Liver (tissue), 9 donors: Measurements from ENCODE around the gene CCDC110. TPM values are rescaled to one million over a fixed set of nuclear protein-coding genes. Genes with fewer than 3 reads are reported as not detected.

Experiments used
- DNase-seq: peaks from one replicate; pipeline ENCODE4 v3.0.0-alpha.2; 2017; ENCODE audit warnings: low spot score
- H3K27ac ChIP-seq, 2 donors: one replicate each; pipeline ENCODE4 v1.7.0; 2013; ENCODE audit warnings: inconsistent platforms in 2 of 2, low read length in 2 of 2, control low read depth in 1 of 2, low read depth in 1 of 2, mild to moderate bottlenecking in 1 of 2
- H3K27me3 ChIP-seq, 4 donors: one replicate each; pipeline versions ENCODE4 v1.6.1 to v1.7.0; 2013; ENCODE audit warnings: low read length in 3 of 4, inconsistent platforms in 1 of 4, mild to moderate bottlenecking in 1 of 4, moderate library complexity in 1 of 4; ENCODE audit not compliant: control insufficient read depth in 4 of 4, insufficient read depth in 4 of 4
- H3K36me3 ChIP-seq, 4 donors: one replicate each; pipeline versions ENCODE4 v1.6.1 to v1.7.0; 2013; ENCODE audit warnings: low read length in 3 of 4, mild to moderate bottlenecking in 3 of 4, low read depth in 1 of 4, moderate library complexity in 1 of 4; ENCODE audit not compliant: control insufficient read depth in 4 of 4, insufficient read depth in 3 of 4
- H3K4me1 ChIP-seq, 4 donors: one replicate each; pipeline versions ENCODE4 v1.6.1 to v1.7.0; 2013; ENCODE audit warnings: low read length in 3 of 4, mild to moderate bottlenecking in 3 of 4, moderate library complexity in 1 of 4; ENCODE audit not compliant: control insufficient read depth in 4 of 4, insufficient read depth in 4 of 4
- H3K4me3 ChIP-seq, 3 donors: one replicate each; pipeline versions ENCODE4 v1.6.1 to v1.7.0; 2013; ENCODE audit warnings: low read length in 3 of 3, control low read depth in 1 of 3, low read depth in 1 of 3, mild to moderate bottlenecking in 1 of 3
- H3K9ac ChIP-seq, 2 donors: one replicate each; pipeline ENCODE4 v1.7.0; 2013; ENCODE audit warnings: low read length in 2 of 2, mild to moderate bottlenecking in 2 of 2, moderate library complexity in 2 of 2, control low read depth in 1 of 2, low read depth in 1 of 2
- H3K9me3 ChIP-seq, 4 donors: one replicate each; pipeline versions ENCODE4 v1.6.1 to v1.7.0; 2013; ENCODE audit warnings: low read length in 3 of 4; ENCODE audit not compliant: control insufficient read depth in 4 of 4
- FOXA1 ChIP-seq: IDR thresholded peaks from 2 replicates; pipeline ENCODE4 v1.6.1; 2016; ENCODE audit warnings: antibody characterized with exemption
- FOXA2 ChIP-seq: IDR thresholded peaks from 2 replicates; pipeline ENCODE4 v1.6.1; 2016; ENCODE audit warnings: antibody characterized with exemption
- GABPA ChIP-seq, 2 donors: IDR thresholded peaks in 1 of 2; conservative IDR thresholded peaks in 1 of 2; 2 replicates each; pipeline ENCODE4 v1.6.1; 2016; ENCODE audit warnings: antibody characterized with exemption in 2 of 2, mild to moderate bottlenecking in 1 of 2, moderate library complexity in 1 of 2
- HNF4A ChIP-seq, 2 donors: conservative IDR thresholded peaks; 2 replicates each; pipeline ENCODE4 v1.6.1; 2016; ENCODE audit warnings: antibody characterized with exemption in 2 of 2, mild to moderate bottlenecking in 2 of 2
- HNF4G ChIP-seq: IDR thresholded peaks from 2 replicates; pipeline ENCODE4 v1.6.1; 2016; ENCODE audit warnings: antibody characterized with exemption
- JUND ChIP-seq, 2 donors: IDR thresholded peaks; 2 replicates each; pipeline ENCODE4 v1.6.1; 2016; ENCODE audit warnings: antibody characterized with exemption in 2 of 2
- NR2F2 ChIP-seq: IDR thresholded peaks from 2 replicates; pipeline ENCODE4 v1.6.1; 2016; ENCODE audit warnings: antibody characterized with exemption
- RAD21 ChIP-seq, 2 donors: IDR thresholded peaks; 2 replicates each; pipeline ENCODE4 v1.6.1; 2016; ENCODE audit warnings: antibody characterized with exemption in 2 of 2, mild to moderate bottlenecking in 2 of 2
- RXRA ChIP-seq, 2 donors: IDR thresholded peaks; 2 replicates each; pipeline ENCODE4 v1.6.1; 2017 to 2018; ENCODE audit warnings: antibody characterized with exemption in 2 of 2, mild to moderate bottlenecking in 1 of 2
- SP1 ChIP-seq: IDR thresholded peaks from 2 replicates; pipeline ENCODE4 v1.6.1; 2018; ENCODE audit warnings: antibody characterized with exemption, mild to moderate bottlenecking
- TAF1 ChIP-seq: conservative IDR thresholded peaks from 2 replicates; pipeline ENCODE4 v1.6.1; 2016; ENCODE audit warnings: antibody characterized with exemption, mild to moderate bottlenecking
- YY1 ChIP-seq: IDR thresholded peaks from 2 replicates; pipeline ENCODE4 v1.6.1; 2016; ENCODE audit warnings: antibody characterized with exemption, mild to moderate bottlenecking
- WGBS: extraction: QIAGEN DNeasy Blood & Tissue Kit; methylation state at CpG from one replicate; pipeline ENCODE4 v1.1.7; 2013; 5-methylcytosine and 5-hydroxymethylcytosine counted together
- polyA plus RNA-seq, 2 donors: library from polyadenylated mRNA; stranded (reverse) in 1 of 2; unstranded in 1 of 2; fragments of 200-250 nt in 1 of 2; fragments of >200 nt in 1 of 2; fragmentation: Nextera tagmentation in 1 of 2; extraction: Ambion mirVana in 1 of 2; gene quantifications; one replicate each; pipeline versions ENCODE4 v1.2.1 to v1.2.3, GENCODE V29; 2013 to 2015
- total RNA-seq, 2 donors: library from RNA; depleted of rRNA; stranded (reverse); fragments of >200 nt; gene quantifications; one replicate each; pipeline ENCODE4 v1.2.3, GENCODE V29; 2014
- TF ChIP-seq, protein P1 (sequence below): IDR thresholded peaks from 2 replicates; pipeline ENCODE4 v1.6.1; 2016; ENCODE audit warnings: antibody characterized with exemption, mild to moderate bottlenecking
- TF ChIP-seq, protein P2 (sequence below): IDR thresholded peaks from 2 replicates; pipeline ENCODE4 v1.6.1; 2016; ENCODE audit warnings: antibody characterized with exemption
- TF ChIP-seq, protein P3 (sequence below): IDR thresholded peaks from 2 replicates; pipeline ENCODE4 v1.6.1; 2016; ENCODE audit warnings: antibody characterized with exemption
- TF ChIP-seq, protein P4 (sequence below): IDR thresholded peaks from 2 replicates; pipeline ENCODE4 v1.6.1; 2016; ENCODE audit warnings: antibody characterized with exemption
- donor health status: healthy.
- donor health status: healthy.
- donor health status: healthy.
- donor health status: healthy.
- donor health status: healthy.

CCDC110 gene
- total and polyA plus RNA-seq, 4 donors, result 0.45 to 1.5 (median 0.60) TPM; not detected in 1

DNA sequence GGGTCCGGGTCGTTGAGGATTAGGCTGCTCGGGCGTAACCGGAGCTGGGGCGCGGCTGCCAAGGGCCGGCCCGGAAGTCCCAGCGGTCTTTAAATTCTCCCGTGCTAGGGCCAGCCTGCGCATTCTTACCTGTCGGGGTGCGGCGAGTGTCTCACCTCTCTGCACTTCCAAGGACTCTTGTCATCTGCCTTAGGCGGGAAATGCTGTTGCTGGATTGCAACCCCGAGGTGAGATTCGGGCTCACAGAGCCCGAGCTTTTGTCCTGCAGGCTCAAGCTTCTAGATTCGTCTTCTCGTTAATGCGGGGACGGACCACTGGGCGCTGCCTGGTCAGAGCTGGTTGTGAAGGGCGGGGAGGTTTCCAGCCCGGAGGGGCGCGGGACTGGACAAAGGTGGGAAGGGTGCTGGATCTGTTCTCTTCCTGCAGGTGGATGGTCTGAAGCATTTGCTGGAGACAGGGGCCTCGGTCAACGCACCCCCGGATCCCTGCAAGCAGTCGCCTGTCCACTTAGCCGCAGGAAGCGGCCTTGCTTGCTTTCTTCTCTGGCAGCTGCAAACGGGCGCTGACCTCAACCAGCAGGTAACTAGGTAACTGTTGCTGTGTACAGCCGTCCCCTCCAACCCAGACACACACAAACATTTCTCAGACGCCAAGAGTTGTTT lies 74.7 kb downstream of the CCDC110 start, which contains the start of gene ANKRD37:
Gene ANKRD37 (plus strand): TSS at position 118 of the 662 bp plus-strand sequence. CDS start 83 bp downstream, at position 201.
- no peak for DNase-seq
- peak within 1 kb of the TSS; percentile 67 to 79 (median 75) for H3K4me3 ChIP-seq
- no peaks in the 10 kb centered on the region for H3K27me3 ChIP-seq
- 6% methylated on average over 38 of the region's 38 CpGs for WGBS
- H3K9ac ChIP-seq, result peak within 1 kb of the TSS; percentile 97 to 100
- H3K9me3 ChIP-seq, result no peaks in the 10 kb centered on the region
- H3K27ac ChIP-seq, result peak within 1 kb of the TSS; percentile 100
- TF ChIP-seq HNF4A (conservative IDR thresholded peaks at IDR 0.05) (no peak), FOXA1 (peak; percentile 29), GABPA (IDR thresholded peaks at IDR 0.05 in 1 of 2, conservative IDR thresholded peaks at IDR 0.05 in 1 of 2) (peak in 1 of 2 donors; percentile 69), RAD21 (IDR thresholded peaks at IDR 0.05) (peak in 1 of 2 donors; percentile 8), NR2F2 (peak; percentile 14), SP1 (peak; percentile 45), HNF4G (no peak), YY1 (no peak), TAF1 (peak; percentile 65), JUND (IDR thresholded peaks at IDR 0.05) (peak; percentile 36 to 44), FOXA2 (peak; percentile 28), RXRA (IDR thresholded peaks at IDR 0.05) (peak; percentile 19 to 49)
- TF ChIP-seq, protein P1, sequence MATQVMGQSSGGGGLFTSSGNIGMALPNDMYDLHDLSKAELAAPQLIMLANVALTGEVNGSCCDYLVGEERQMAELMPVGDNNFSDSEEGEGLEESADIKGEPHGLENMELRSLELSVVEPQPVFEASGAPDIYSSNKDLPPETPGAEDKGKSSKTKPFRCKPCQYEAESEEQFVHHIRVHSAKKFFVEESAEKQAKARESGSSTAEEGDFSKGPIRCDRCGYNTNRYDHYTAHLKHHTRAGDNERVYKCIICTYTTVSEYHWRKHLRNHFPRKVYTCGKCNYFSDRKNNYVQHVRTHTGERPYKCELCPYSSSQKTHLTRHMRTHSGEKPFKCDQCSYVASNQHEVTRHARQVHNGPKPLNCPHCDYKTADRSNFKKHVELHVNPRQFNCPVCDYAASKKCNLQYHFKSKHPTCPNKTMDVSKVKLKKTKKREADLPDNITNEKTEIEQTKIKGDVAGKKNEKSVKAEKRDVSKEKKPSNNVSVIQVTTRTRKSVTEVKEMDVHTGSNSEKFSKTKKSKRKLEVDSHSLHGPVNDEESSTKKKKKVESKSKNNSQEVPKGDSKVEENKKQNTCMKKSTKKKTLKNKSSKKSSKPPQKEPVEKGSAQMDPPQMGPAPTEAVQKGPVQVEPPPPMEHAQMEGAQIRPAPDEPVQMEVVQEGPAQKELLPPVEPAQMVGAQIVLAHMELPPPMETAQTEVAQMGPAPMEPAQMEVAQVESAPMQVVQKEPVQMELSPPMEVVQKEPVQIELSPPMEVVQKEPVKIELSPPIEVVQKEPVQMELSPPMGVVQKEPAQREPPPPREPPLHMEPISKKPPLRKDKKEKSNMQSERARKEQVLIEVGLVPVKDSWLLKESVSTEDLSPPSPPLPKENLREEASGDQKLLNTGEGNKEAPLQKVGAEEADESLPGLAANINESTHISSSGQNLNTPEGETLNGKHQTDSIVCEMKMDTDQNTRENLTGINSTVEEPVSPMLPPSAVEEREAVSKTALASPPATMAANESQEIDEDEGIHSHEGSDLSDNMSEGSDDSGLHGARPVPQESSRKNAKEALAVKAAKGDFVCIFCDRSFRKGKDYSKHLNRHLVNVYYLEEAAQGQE, result no peak
- TF ChIP-seq, protein P2, sequence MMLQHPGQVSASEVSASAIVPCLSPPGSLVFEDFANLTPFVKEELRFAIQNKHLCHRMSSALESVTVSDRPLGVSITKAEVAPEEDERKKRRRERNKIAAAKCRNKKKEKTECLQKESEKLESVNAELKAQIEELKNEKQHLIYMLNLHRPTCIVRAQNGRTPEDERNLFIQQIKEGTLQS, result no peak
- TF ChIP-seq, protein P3, sequence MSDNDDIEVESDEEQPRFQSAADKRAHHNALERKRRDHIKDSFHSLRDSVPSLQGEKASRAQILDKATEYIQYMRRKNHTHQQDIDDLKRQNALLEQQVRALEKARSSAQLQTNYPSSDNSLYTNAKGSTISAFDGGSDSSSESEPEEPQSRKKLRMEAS, result no peak
- TF ChIP-seq, protein P4, sequence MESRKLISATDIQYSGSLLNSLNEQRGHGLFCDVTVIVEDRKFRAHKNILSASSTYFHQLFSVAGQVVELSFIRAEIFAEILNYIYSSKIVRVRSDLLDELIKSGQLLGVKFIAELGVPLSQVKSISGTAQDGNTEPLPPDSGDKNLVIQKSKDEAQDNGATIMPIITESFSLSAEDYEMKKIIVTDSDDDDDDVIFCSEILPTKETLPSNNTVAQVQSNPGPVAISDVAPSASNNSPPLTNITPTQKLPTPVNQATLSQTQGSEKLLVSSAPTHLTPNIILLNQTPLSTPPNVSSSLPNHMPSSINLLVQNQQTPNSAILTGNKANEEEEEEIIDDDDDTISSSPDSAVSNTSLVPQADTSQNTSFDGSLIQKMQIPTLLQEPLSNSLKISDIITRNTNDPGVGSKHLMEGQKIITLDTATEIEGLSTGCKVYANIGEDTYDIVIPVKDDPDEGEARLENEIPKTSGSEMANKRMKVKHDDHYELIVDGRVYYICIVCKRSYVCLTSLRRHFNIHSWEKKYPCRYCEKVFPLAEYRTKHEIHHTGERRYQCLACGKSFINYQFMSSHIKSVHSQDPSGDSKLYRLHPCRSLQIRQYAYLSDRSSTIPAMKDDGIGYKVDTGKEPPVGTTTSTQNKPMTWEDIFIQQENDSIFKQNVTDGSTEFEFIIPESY, result peak; percentile 24
- H3K36me3 ChIP-seq, result peaks cover 0 to 31% (median 13%) of the 10 kb centered on the region in 4 donors
- H3K4me1 ChIP-seq, result peaks cover 0 to 11% (median 7%) of the 10 kb centered on the region in 4 donors
